Panc1 (cell line): ENCODE measurements around the gene LIPH. TPM values are rescaled to one million over a fixed set of nuclear protein-coding genes. Genes with fewer than 3 reads are reported as not detected.

Experiments used
- ATAC-seq: fragments of 200-7000 bp; cut with Tn5 transposase; 2 replicates; pipeline ENCODE4 v1.9.1; 2020; ENCODE audit warnings: mild to moderate bottlenecking, moderate library complexity
- BruUV-seq: library from RNA; stranded (reverse); fragments of 400-500 nt; replicated peaks from 2 replicates; lab custom pipeline; 2021; lab: Mats Ljungman, UMichigan
- CTCF ChIA-PET: fragments of 300-600 bp; sonication (Branson Sonifier 250); formaldehyde crosslinking; loops from one replicate; lab custom pipeline; 2022; ENCODE audit warnings: antibody characterized with exemption; lab: Charles Lee
- POLR2A ChIA-PET: fragments of 300-600 bp; sonication (Branson Sonifier 250); formaldehyde crosslinking; loops from one replicate; lab custom pipeline; 2022; ENCODE audit warnings: antibody characterized with exemption; lab: Charles Lee
- DNase-seq: peaks from one replicate; pipeline ENCODE4 v3.0.0-alpha.2; 2010; ENCODE audit warnings: low read depth, low spot score
- H3K27ac ChIP-seq: 2 replicates; pipeline ENCODE4 v1.5.1; 2011; ENCODE audit warnings: mild to moderate bottlenecking, low read length, inconsistent platforms
- H3K27me3 ChIP-seq: fragments of 200-500 bp; sonication (Bioruptor generic); 2 replicates; pipeline ENCODE4 v1.6.0; 2014; ENCODE audit warnings: low read length, inconsistent platforms; ENCODE audit not compliant: control insufficient read depth, insufficient read depth
- H3K36me3 ChIP-seq: fragments of 200-500 bp; sonication (Bioruptor generic); 2 replicates; pipeline ENCODE4 v1.5.1; 2014; ENCODE audit warnings: inconsistent platforms, mild to moderate bottlenecking, low read length, moderate library complexity; ENCODE audit not compliant: control insufficient read depth, insufficient read depth
- H3K4me1 ChIP-seq: 2 replicates; pipeline ENCODE4 v1.5.1; 2011; ENCODE audit warnings: inconsistent platforms, mild to moderate bottlenecking, low read length, moderate library complexity; ENCODE audit not compliant: control insufficient read depth, insufficient read depth
- H3K4me3 ChIP-seq, 2 experiments: 2 replicates each; pipeline ENCODE4 v1.5.1; 2011 to 2012; ENCODE audit warnings: low read depth in 2 of 2, low read length in 2 of 2, mild to moderate bottlenecking in 2 of 2, inconsistent platforms in 1 of 2, moderate library complexity in 1 of 2
- H3K9me3 ChIP-seq: fragments of 200-500 bp; sonication (Bioruptor generic); 2 replicates; pipeline ENCODE4 v1.5.1; 2014; ENCODE audit warnings: low read depth, mild to moderate bottlenecking, inconsistent platforms, low read length, moderate library complexity; ENCODE audit not compliant: control insufficient read depth, insufficient read depth
- POLR2AphosphoS5 ChIP-seq: IDR thresholded peaks from 2 replicates; pipeline ENCODE4 v1.6.1; 2012; ENCODE audit warnings: mild to moderate bottlenecking, low read depth, low read length, moderate library complexity
- SIN3A ChIP-seq: IDR thresholded peaks from 2 replicates; pipeline ENCODE4 v1.6.1; 2012; ENCODE audit warnings: low read depth, mild to moderate bottlenecking, low read length, moderate library complexity, borderline replicate concordance; ENCODE audit not compliant: insufficient read depth
- TCF7L2 ChIP-seq: IDR thresholded peaks from 2 replicates; pipeline ENCODE4 v1.6.1; 2011; ENCODE audit warnings: mild to moderate bottlenecking, low read depth, low read length, inconsistent platforms
- in situ Hi-C: cut with HindIII; loops from 2 replicates; pipeline ENCODE4 v1.10.0; 2016; ENCODE audit warnings: low sequenced_read_pairs, low pct_unique_long_range_greater_than_20kb
- intact Hi-C: fragments of 100-400 bp; cut with micrococcal nuclease; formaldehyde crosslinking; loops from one replicate; pipeline ENCODE4 v1.10.0; 2022; ENCODE audit not compliant: unreplicated experiment
- total RNA-seq: library from RNA; stranded (reverse); gene quantifications from one replicate; pipeline ENCODE4 v1.2.1, GENCODE V29; 2021; ENCODE audit not compliant: unreplicated experiment
- TF ChIP-seq, protein P1 (sequence below), 2 experiments: IDR thresholded peaks; 2 replicates each; pipeline ENCODE4 v1.6.1; 2011 to 2012; ENCODE audit warnings: low read depth in 2 of 2, control low read depth in 1 of 2, low read length in 1 of 2, mild to moderate bottlenecking in 1 of 2, moderate library complexity in 1 of 2; ENCODE audit not compliant: insufficient read depth in 1 of 2
- TF ChIP-seq, protein P2 (sequence below): fragments of 450-650 bp; IDR thresholded peaks from 2 replicates; pipeline ENCODE4 v1.5.1; 2017; ENCODE audit warnings: mild to moderate bottlenecking

Gene LIPH
- total RNA-seq, 1 experiment from 2014 or later, result 19.9 TPM

DNA sequence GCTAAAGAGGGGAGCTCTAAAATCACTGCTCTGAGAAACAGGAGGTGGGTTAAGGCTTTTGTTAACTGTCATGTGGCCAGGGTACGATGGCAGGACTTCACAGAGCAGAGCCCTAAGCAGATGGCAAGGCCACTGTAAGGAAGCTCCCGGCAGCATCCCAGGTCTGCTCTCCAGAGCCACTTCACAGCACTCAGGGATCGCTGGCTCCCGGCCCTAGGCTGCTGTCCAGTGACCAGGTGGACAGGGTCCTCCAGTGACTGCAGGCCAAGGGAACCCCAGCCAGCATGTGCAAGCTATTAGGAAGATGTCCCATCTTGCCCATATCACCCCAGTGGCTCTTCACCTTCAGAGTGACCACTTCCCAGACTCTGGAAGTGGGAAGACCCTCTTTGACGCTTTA lies 63.9 kb downstream of the LIPH start:
- Histone ChIP-seq H3K27ac (no peak overlapping the region), H3K9me3 (no peaks in the 10 kb centered on the region), H3K27me3 (no peaks in the 10 kb centered on the region), H3K36me3 (0 out of 2 replicates have a peak, but pooled peaks cover 3% of the 10 kb centered on the region), H3K4me3 (no peak overlapping the region), H3K4me1 (no peaks in the 10 kb centered on the region)
- ChIA-PET CTCF (no interaction called here), POLR2A (no interaction called here)
- ATAC-seq (no peak), DNase-seq (no peak)
- TF ChIP-seq SIN3A, result no peak
- TF ChIP-seq, protein P1, sequence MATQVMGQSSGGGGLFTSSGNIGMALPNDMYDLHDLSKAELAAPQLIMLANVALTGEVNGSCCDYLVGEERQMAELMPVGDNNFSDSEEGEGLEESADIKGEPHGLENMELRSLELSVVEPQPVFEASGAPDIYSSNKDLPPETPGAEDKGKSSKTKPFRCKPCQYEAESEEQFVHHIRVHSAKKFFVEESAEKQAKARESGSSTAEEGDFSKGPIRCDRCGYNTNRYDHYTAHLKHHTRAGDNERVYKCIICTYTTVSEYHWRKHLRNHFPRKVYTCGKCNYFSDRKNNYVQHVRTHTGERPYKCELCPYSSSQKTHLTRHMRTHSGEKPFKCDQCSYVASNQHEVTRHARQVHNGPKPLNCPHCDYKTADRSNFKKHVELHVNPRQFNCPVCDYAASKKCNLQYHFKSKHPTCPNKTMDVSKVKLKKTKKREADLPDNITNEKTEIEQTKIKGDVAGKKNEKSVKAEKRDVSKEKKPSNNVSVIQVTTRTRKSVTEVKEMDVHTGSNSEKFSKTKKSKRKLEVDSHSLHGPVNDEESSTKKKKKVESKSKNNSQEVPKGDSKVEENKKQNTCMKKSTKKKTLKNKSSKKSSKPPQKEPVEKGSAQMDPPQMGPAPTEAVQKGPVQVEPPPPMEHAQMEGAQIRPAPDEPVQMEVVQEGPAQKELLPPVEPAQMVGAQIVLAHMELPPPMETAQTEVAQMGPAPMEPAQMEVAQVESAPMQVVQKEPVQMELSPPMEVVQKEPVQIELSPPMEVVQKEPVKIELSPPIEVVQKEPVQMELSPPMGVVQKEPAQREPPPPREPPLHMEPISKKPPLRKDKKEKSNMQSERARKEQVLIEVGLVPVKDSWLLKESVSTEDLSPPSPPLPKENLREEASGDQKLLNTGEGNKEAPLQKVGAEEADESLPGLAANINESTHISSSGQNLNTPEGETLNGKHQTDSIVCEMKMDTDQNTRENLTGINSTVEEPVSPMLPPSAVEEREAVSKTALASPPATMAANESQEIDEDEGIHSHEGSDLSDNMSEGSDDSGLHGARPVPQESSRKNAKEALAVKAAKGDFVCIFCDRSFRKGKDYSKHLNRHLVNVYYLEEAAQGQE (IDR thresholded peaks at IDR 0.05; ENCODE audit: insufficient read depth in 1 of 2, low read depth in 2 of 2, low read length in 1 of 2), result no peak
- TF ChIP-seq TCF7L2, result no peak
- TF ChIP-seq, protein P2, sequence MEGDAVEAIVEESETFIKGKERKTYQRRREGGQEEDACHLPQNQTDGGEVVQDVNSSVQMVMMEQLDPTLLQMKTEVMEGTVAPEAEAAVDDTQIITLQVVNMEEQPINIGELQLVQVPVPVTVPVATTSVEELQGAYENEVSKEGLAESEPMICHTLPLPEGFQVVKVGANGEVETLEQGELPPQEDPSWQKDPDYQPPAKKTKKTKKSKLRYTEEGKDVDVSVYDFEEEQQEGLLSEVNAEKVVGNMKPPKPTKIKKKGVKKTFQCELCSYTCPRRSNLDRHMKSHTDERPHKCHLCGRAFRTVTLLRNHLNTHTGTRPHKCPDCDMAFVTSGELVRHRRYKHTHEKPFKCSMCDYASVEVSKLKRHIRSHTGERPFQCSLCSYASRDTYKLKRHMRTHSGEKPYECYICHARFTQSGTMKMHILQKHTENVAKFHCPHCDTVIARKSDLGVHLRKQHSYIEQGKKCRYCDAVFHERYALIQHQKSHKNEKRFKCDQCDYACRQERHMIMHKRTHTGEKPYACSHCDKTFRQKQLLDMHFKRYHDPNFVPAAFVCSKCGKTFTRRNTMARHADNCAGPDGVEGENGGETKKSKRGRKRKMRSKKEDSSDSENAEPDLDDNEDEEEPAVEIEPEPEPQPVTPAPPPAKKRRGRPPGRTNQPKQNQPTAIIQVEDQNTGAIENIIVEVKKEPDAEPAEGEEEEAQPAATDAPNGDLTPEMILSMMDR, result no peak
- TF ChIP-seq POLR2AphosphoS5, result no peak
- in situ Hi-C loops (no loop called here), intact Hi-C loops (no loop called here)
- BruUV-seq, result no TSS peak

DNA sequence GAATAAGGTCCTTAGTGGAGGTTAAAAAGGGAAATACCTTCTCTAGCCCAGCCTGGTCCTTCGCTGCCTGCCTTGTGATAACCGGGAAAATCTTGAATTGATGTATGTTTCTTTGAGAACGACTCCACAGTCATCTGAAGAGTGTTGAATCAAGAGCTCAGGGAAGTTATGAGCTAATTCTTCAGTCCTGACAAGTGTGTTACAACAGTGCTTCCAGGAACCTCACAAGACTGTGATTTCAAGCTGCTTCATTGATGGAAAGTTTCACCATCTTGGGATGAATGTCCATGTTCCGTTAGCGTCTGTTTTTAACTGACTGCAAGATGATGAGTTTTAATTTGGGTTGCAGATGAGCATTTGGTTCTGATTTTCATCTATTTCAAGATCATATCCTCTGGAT lies 66.0 kb downstream of the LIPH start:
- DNase-seq, result no peak
- in situ Hi-C loops, result no loop called here
- no peak overlapping the region for H3K4me3 ChIP-seq
- no peaks in the 10 kb centered on the region for H3K36me3 ChIP-seq
- no peak overlapping the region for H3K27ac ChIP-seq
- no peaks in the 10 kb centered on the region for H3K9me3 ChIP-seq
- ChIA-PET CTCF (no interaction called here), POLR2A (interaction anchor here (0.7 kb wide), 1 partner anchor 136 kb away, joined by 5 read pairs; no protein-coding TSS in a partner anchor)
- no peak for ATAC-seq
- intact Hi-C loops, result no loop called here
- TF ChIP-seq SIN3A (no peak), TCF7L2 (no peak), POLR2AphosphoS5 (no peak)
- TF ChIP-seq, protein P1 (IDR thresholded peaks at IDR 0.05; ENCODE audit: insufficient read depth in 1 of 2, low read depth in 2 of 2, low read length in 1 of 2), result no peak
- no peaks in the 10 kb centered on the region for H3K4me1 ChIP-seq
- BruUV-seq, result no TSS peak
- H3K27me3 ChIP-seq, result no peaks in the 10 kb centered on the region
